PC-3 (cell line): ENCODE results near the gene SEMA3A. TPM values are rescaled to one million over a fixed set of nuclear protein-coding genes. Genes with fewer than 3 reads are reported as not detected.

Experiments used
- ATAC-seq: fragments of 200-7000 bp; cut with Tn5 transposase; 2 replicates; pipeline ENCODE4 v1.9.1; 2020; ENCODE audit warnings: mild to moderate bottlenecking, moderate library complexity
- BruUV-seq: library from RNA; stranded (reverse); fragments of 400-500 nt; replicated peaks from 2 replicates; lab custom pipeline; 2021; lab: Mats Ljungman, UMichigan
- CTCF ChIA-PET: fragments of 300-600 bp; sonication (Branson Sonifier 250); formaldehyde crosslinking; loops from one replicate; lab custom pipeline; 2022; ENCODE audit warnings: antibody characterized with exemption; lab: Charles Lee
- POLR2A ChIA-PET: fragments of 300-600 bp; sonication (Branson Sonifier 250); formaldehyde crosslinking; loops from one replicate; lab custom pipeline; 2022; ENCODE audit warnings: antibody characterized with exemption; ENCODE audit not compliant: unreplicated experiment; lab: Charles Lee
- DNase-seq: peaks from one replicate; pipeline ENCODE4 v3.0.0-alpha.2; 2015
- H2AFZ ChIP-seq: fragments of 300-600 bp; sonication (generic); 2 replicates; pipeline ENCODE4 v1.6.0; 2016; ENCODE audit warnings: antibody characterized with exemption, low read length
- H3F3A ChIP-seq: fragments of 300-600 bp; sonication (generic); one replicate; pipeline ENCODE4 v1.6.0; 2017; ENCODE audit warnings: antibody characterized with exemption, low read length, control low read depth, mild to moderate bottlenecking; ENCODE audit not compliant: unreplicated experiment
- H3K27ac ChIP-seq: fragments of 300-600 bp; sonication (generic); 2 replicates; pipeline ENCODE4 v1.5.1; 2016; ENCODE audit warnings: mild to moderate bottlenecking, low read length
- H3K27me3 ChIP-seq: fragments of 300-600 bp; sonication (generic); 2 replicates; pipeline ENCODE4 v1.6.1; 2016; ENCODE audit warnings: low read length, mixed read lengths
- H3K36me3 ChIP-seq: fragments of 300-600 bp; sonication (generic); 2 replicates; pipeline ENCODE4 v1.6.1; 2016; ENCODE audit warnings: low read depth, mixed run types, low read length, mixed read lengths
- H3K4me1 ChIP-seq: fragments of 300-600 bp; sonication (generic); 2 replicates; pipeline ENCODE4 v1.5.1; 2016; ENCODE audit warnings: low read length; ENCODE audit not compliant: insufficient read depth
- H3K4me2 ChIP-seq: fragments of 300-600 bp; sonication (generic); 2 replicates; pipeline ENCODE4 v1.6.0; 2016; ENCODE audit warnings: low read length
- H3K4me3 ChIP-seq: fragments of 300-600 bp; sonication (generic); 2 replicates; pipeline ENCODE4 v1.5.1; 2016; ENCODE audit warnings: mild to moderate bottlenecking, low read length, mixed read lengths
- H3K79me2 ChIP-seq: fragments of 300-600 bp; sonication (generic); 2 replicates; pipeline ENCODE4 v1.6.1; 2017; ENCODE audit warnings: low read length, mixed read lengths
- H3K9ac ChIP-seq: fragments of 300-600 bp; sonication (generic); 2 replicates; pipeline ENCODE4 v1.6.0; 2016; ENCODE audit warnings: mild to moderate bottlenecking, low read length
- H3K9me2 ChIP-seq: fragments of 300-600 bp; sonication (generic); replicated peaks from 2 replicates; pipeline ENCODE4 v1.6.1; 2016; ENCODE audit warnings: mixed run types, low read length, mixed read lengths
- H3K9me3 ChIP-seq: fragments of 300-600 bp; sonication (generic); 2 replicates; pipeline ENCODE4 v1.6.1; 2016; ENCODE audit warnings: low read length, mixed read lengths
- H4K20me1 ChIP-seq: fragments of 300-600 bp; sonication (generic); 2 replicates; pipeline ENCODE4 v1.6.1; 2016; ENCODE audit warnings: low read length, mixed read lengths
- CTCF ChIP-seq: fragments of 300-600 bp; sonication (generic); conservative IDR thresholded peaks from 2 replicates; pipeline ENCODE4 v1.5.1; 2017; ENCODE audit warnings: antibody characterized with exemption, low read depth, mild to moderate bottlenecking, low read length
- EZH2 ChIP-seq: fragments of 300-600 bp; sonication (generic); IDR thresholded peaks from one replicate; pipeline ENCODE4 v1.6.1; 2017; ENCODE audit warnings: antibody characterized with exemption, mild to moderate bottlenecking, low read length; ENCODE audit not compliant: unreplicated experiment
- EZH2phosphoT487 ChIP-seq: fragments of 300-600 bp; sonication (generic); IDR thresholded peaks from 2 replicates; pipeline ENCODE4 v1.6.1; 2018; ENCODE audit warnings: mild to moderate bottlenecking, antibody characterized with exemption, low read length, borderline replicate concordance
- intact Hi-C: fragments of 100-400 bp; cut with micrococcal nuclease; formaldehyde crosslinking; loops from 2 replicates; pipeline ENCODE4 v1.9.0; 2023
- total RNA-seq: library from RNA; depleted of rRNA; stranded (reverse); fragments of >200 nt; gene quantifications from 2 replicates; pipeline ENCODE4 v1.2.3, GENCODE V29; 2014

The SEMA3A gene
- total RNA-seq, 1 experiment from 2014 or later: 16.9 TPM

- Histone ChIP-seq H3K9ac (no peak overlapping the region), H2AFZ (no peak overlapping the region), H3K9me3 (no peaks in the 10 kb centered on the region), H3K79me2 (no peaks in the 10 kb centered on the region), H3K36me3 (no peaks in the 10 kb centered on the region), H3K4me1 (peaks cover 23% of the 10 kb centered on the region), H3K27ac (0 out of 2 replicates have a peak overlapping the region, but pooled peaks have one; percentile 2), H3K9me2 (no peaks in the 10 kb centered on the region), H4K20me1 (no peaks in the 10 kb centered on the region), H3K4me3 (no peak overlapping the region), H3K4me2 (peak overlapping the region; percentile 12; the same call in 1 of the 2 replicates), H3K27me3 (no peaks in the 10 kb centered on the region), H3F3A (no peaks in the 10 kb centered on the region)
- peak; percentile 58 for DNase-seq
- BruUV-seq: no TSS peak
- intact Hi-C loops: no loop called here
- POLR2A ChIA-PET: no interaction called here
- ATAC-seq: peak; percentile 70
- CTCF ChIA-PET: no interaction called here
- TF ChIP-seq CTCF (no peak), EZH2 (no peak), EZH2phosphoT487 (no peak)
Measured at GRCh38 chr7:84085147-84085546, 109.4 kb downstream of the SEMA3A start.

GRCh38 chr7:84083846-84084245 lies 110.7 kb downstream of the SEMA3A start:
- ChIA-PET POLR2A (no interaction called here), CTCF (no interaction called here)
- H3K27ac ChIP-seq: no peak overlapping the region
- no peaks in the 10 kb centered on the region for H3F3A ChIP-seq
- no peak overlapping the region for H2AFZ ChIP-seq
- no peak overlapping the region for H3K9ac ChIP-seq
- no TSS peak for BruUV-seq
- TF ChIP-seq EZH2phosphoT487 (no peak), CTCF (no peak), EZH2 (no peak)
- H4K20me1 ChIP-seq: no peaks in the 10 kb centered on the region
- H3K9me2 ChIP-seq: no peaks in the 10 kb centered on the region
- H3K27me3 ChIP-seq: no peaks in the 10 kb centered on the region
- H3K4me2 ChIP-seq: no peak overlapping the region
- ATAC-seq: no peak
- DNase-seq: no peak
- H3K9me3 ChIP-seq: no peaks in the 10 kb centered on the region
- peaks cover 19% of the 10 kb centered on the region for H3K4me1 ChIP-seq
- no peaks in the 10 kb centered on the region for H3K79me2 ChIP-seq
- no peaks in the 10 kb centered on the region for H3K36me3 ChIP-seq
- no peak overlapping the region for H3K4me3 ChIP-seq
- intact Hi-C loops: no loop called here

GRCh38 chr7:84081973-84082522 lies 112.5 kb downstream of the SEMA3A start:
- Histone ChIP-seq H3K27me3 (no peaks in the 10 kb centered on the region), H3K27ac (no peak overlapping the region), H3K9ac (no peak overlapping the region), H3K79me2 (no peaks in the 10 kb centered on the region), H3K4me2 (no peak overlapping the region), H3F3A (no peaks in the 10 kb centered on the region), H3K4me1 (peaks cover 15% of the 10 kb centered on the region), H3K9me3 (no peaks in the 10 kb centered on the region), H3K4me3 (no peak overlapping the region), H4K20me1 (no peaks in the 10 kb centered on the region), H3K36me3 (no peaks in the 10 kb centered on the region), H3K9me2 (no peaks in the 10 kb centered on the region), H2AFZ (no peak overlapping the region)
- BruUV-seq: no TSS peak
- intact Hi-C loops: no loop called here
- no peak for ATAC-seq
- no peak for TF ChIP-seq EZH2
- TF ChIP-seq EZH2phosphoT487: no peak
- no peak for TF ChIP-seq CTCF
- DNase-seq: no peak
- POLR2A ChIA-PET: no interaction called here
- CTCF ChIA-PET: no interaction called here
